ENCODE data around the gene AXIN2.

Gene AXIN2

GRCh38 chr17:65576939-65577338, 15.5 kb upstream of the AXIN2 start:
- DNase-seq: no peak

GRCh38 chr17:65573282-65573602, 11.8 kb upstream of the AXIN2 start:
- DNase-seq: no peak

- DNase-seq: no peak
These were observed 11.3 kb upstream of the AXIN2 start for GRCh38 chr17:65572581-65573281.

GRCh38 chr17:65572186-65572580, 10.7 kb upstream of the AXIN2 start:
- DNase-seq: no peak

- no peak for DNase-seq
These were observed 7.5 kb upstream of the AXIN2 start for GRCh38 chr17:65568918-65569317.

- no peak for DNase-seq
These were observed 6.1 kb upstream of the AXIN2 start for GRCh38 chr17:65567566-65567965.

GRCh38 chr17:65565559-65565958, 4.1 kb upstream of the AXIN2 start:
- DNase-seq: no peak

- DNase-seq: no peak
These were observed 3.3 kb upstream of the AXIN2 start for GRCh38 chr17:65564793-65565192.

- DNase-seq: no peak
These were observed 721 bp upstream of the AXIN2 start for GRCh38 chr17:65562206-65562531.

- DNase-seq: no peak
These were observed 608 bp downstream of the AXIN2 start for GRCh38 chr17:65560628-65561451.

GRCh38 chr17:65559804-65560627, 1.4 kb downstream of the AXIN2 start:
- no peak for DNase-seq

- no peak for DNase-seq
These were observed 2.0 kb downstream of the AXIN2 start for GRCh38 chr17:65559461-65559803.

- DNase-seq: no peak
These were observed 2.6 kb downstream of the AXIN2 start for GRCh38 chr17:65558683-65559460.

- no peak for DNase-seq
These were observed 3.2 kb downstream of the AXIN2 start for GRCh38 chr17:65558311-65558682.

GRCh38 chr17:65557349-65558310, 3.8 kb downstream of the AXIN2 start:
- no peak for DNase-seq

- no peak for DNase-seq
These were observed 4.5 kb downstream of the AXIN2 start for GRCh38 chr17:65556910-65557348.

GRCh38 chr17:65556014-65556909, 5.2 kb downstream of the AXIN2 start:
- DNase-seq: peak; percentile 17

GRCh38 chr17:65554553-65555223, 6.8 kb downstream of the AXIN2 start:
- no peak for DNase-seq

GRCh38 chr17:65553646-65554552, 7.5 kb downstream of the AXIN2 start:
- DNase-seq: no peak
